ENCODE data around the gene PDE2A.

PDE2A gene

DNA sequence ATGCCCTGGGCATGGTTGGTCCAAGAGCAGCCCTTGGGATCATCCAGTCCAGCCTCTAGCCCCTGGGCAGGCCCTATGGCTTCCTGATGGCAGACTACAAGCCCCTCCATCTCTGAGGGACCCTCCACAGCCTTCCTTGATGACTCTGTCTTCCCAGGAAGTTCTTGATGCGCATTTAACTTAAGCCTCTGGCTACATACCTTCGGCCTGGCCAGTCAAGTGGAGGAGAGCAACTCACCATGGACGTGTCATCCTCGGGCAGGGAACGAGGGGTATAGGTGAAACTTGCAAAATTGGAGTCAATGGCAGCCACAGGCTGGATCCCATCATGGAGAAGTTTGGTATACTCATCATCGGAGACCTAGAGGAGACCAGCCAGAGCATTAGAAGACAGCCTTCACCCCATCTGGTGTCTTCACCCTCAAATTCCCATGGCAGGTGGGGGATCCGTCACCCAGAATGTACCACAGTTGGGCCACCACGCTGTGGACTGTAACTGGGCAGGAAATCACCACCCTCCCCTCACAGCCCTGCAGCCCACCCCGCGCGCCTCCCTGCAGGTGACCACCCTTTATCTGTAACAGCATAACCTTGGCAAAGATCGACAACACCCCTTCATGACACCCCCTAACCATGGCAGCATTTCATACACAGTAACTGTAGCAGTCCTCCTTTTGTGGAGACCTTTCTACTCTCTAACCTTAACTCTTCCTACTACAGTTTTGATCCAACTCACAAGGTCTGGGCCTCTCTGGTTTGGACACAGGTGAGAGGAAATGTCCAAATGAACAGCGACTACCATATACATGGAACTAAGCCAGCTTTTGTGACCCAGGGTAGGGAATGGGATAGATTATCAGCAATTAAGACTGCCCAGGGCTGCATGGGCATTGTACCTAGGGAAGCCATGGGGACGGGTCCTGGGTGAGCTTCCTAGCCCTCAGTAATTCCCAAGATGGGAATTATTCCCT lies 91.7 kb downstream of the PDE2A start:
- ATAC-seq (replicated peaks; ENCODE audit: extremely low read depth, poor library complexity, severe bottlenecking) (no peak), DNase-seq (ENCODE audit: low spot score in 2 of 2) (no peak)
- Mint-ChIP-seq H3K27ac (ENCODE audit: low read depth) (no peak overlapping the region), H3K4me1 (peaks cover 24% of the 10 kb centered on the region), H3K9me3 (no peaks in the 10 kb centered on the region), H3K4me3 (no peak overlapping the region), H3K36me3 (ENCODE audit: insufficient read depth) (no peaks in the 10 kb centered on the region), H3K27me3 (no peaks in the 10 kb centered on the region)

DNA sequence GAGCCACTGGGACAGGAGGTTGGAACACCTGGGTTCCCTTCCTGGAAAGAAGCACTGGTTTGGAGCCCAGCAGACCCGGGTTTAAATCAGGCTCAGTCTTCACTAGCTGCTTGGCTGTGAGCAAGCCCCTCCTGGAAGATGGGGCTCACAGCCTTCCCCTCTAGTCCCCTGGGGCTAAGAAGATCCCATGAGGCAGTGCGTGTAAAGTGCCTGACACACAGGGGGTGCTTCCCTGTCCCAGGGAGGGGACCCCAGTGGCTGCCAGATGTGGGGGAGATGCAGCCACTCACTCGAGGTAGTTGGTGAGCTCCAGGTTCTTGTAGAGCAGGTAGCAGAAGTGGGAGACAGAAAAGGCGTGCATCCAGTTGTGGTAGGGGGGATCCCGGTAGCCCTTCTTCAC lies 93.2 kb downstream of the PDE2A start:
- no peaks in the 10 kb centered on the region for H3K9me3 Mint-ChIP-seq
- DNase-seq (ENCODE audit: low spot score in 2 of 2) (no peak), ATAC-seq (replicated peaks; ENCODE audit: extremely low read depth, poor library complexity, severe bottlenecking) (no peak)
- no peak overlapping the region for H3K27ac Mint-ChIP-seq (ENCODE audit: low read depth)
- peaks cover 18% of the 10 kb centered on the region for H3K4me1 Mint-ChIP-seq
- no peaks in the 10 kb centered on the region for H3K27me3 Mint-ChIP-seq
- H3K4me3 Mint-ChIP-seq, result no peak overlapping the region
- H3K36me3 Mint-ChIP-seq (ENCODE audit: insufficient read depth), result no peaks in the 10 kb centered on the region

DNA sequence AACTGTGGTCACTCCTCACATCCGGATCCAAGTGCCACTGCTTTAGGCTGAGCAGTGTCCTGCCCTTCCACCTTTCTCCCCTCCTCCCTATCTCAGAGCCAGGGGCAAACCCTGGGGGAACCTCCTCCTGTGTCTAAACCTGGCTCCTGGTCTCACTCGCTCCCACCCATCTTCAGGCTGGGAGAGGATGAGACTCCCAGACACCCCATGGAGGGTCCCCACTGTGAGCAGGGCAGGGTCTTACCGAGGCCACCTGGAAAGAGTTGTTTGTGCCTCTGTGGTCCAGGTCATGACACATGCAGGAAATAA lies 93.6 kb downstream of the PDE2A start:
- no peak for DNase-seq (ENCODE audit: low spot score in 2 of 2)
- Mint-ChIP-seq H3K27ac (ENCODE audit: low read depth) (no peak overlapping the region), H3K27me3 (no peaks in the 10 kb centered on the region), H3K36me3 (ENCODE audit: insufficient read depth) (no peaks in the 10 kb centered on the region), H3K4me1 (peaks cover 14% of the 10 kb centered on the region), H3K4me3 (no peak overlapping the region), H3K9me3 (no peaks in the 10 kb centered on the region)
- no peak for ATAC-seq (replicated peaks; ENCODE audit: extremely low read depth, poor library complexity, severe bottlenecking)

DNA sequence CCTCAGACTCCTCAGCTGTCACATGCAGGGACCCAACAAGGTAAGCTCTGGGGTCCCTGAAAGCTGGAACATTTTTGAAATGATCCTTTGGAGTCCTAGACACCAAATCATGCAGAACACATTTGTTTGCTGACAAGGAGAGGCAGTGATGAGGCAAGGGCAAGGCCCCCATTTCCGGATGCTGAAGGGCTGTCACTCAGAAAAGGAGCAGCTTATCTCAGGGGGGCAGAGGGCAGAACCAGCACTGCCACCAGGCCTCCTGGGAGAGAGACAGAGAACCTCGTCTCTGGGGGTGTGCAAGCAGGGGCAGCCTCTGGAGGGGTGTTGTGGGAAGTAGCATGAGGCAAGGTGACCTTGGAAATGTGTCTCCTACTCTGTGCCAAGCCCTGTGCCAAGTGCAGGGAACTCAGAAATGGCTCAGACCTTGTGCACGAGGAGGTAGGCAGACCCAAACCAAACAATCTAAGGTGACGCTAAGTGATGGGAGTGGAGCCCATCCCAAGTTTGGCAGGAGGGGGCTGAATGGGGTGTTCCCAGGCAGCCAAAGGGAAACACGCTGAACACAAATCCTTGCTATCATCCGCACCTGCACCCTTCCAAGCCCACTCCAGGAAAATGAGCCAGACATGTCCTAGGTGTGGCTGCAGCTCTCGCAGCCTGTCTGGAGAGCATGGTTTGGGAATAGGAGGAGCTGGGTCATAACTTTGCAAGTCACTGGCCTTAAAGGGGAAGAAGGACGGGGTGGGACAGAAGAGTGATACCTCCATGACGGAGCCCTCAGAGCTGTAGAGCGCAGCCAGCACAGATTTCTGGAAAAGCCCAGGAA lies 94.2 kb downstream of the PDE2A start:
- no peak overlapping the region for H3K27ac Mint-ChIP-seq (ENCODE audit: low read depth)
- DNase-seq (ENCODE audit: low spot score in 2 of 2) (no peak), ATAC-seq (replicated peaks; ENCODE audit: extremely low read depth, poor library complexity, severe bottlenecking) (no peak)
- H3K27me3 Mint-ChIP-seq, result peaks cover 2% of the 10 kb centered on the region
- H3K36me3 Mint-ChIP-seq (ENCODE audit: insufficient read depth), result no peaks in the 10 kb centered on the region
- H3K4me1 Mint-ChIP-seq, result peaks cover 8% of the 10 kb centered on the region
- H3K9me3 Mint-ChIP-seq, result no peaks in the 10 kb centered on the region
- H3K4me3 Mint-ChIP-seq, result no peak overlapping the region

DNA sequence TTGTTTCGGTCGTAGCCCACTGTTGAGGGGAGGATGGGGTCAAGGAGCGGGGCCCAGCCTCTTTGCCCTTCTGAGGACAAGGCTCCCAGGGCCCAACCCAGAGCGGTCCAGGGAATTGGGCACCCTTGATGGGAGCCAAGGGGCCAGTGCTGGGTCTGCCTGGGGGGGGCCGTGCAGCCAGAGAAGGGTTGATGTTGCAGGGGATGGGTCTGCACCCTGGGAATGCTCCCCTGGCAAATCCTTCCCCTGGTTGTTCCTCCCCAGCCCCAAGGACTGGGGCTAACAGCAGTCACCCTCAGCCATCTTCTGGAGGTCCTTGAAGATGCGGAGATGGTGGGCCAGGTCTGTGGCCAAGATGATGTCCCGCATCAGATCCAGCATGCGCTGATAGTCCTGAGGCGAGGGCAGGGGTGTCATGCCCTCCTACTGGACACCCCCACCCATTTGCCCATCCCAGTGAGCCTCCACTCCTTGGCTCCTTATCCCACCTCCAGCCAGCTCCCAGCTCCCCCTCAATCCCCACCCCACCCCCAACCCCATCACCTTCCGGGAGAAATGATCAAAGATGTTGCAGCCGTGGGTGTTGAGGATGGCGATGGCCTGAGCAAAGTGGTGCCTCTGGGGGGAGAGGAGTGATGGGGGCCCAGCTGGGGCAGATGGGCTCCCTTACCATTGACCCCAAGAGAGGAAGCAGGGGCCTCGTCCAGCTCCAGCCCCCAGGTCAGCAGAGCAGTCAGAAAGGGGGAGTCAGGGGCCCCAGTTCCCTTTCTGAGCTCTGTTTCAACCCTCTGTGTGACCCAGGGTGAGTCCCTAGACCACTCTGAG lies 95.0 kb downstream of the PDE2A start:
- no peak overlapping the region for H3K27ac Mint-ChIP-seq (ENCODE audit: low read depth)
- DNase-seq (ENCODE audit: low spot score in 2 of 2) (no peak), ATAC-seq (replicated peaks; ENCODE audit: extremely low read depth, poor library complexity, severe bottlenecking) (no peak)

DNA sequence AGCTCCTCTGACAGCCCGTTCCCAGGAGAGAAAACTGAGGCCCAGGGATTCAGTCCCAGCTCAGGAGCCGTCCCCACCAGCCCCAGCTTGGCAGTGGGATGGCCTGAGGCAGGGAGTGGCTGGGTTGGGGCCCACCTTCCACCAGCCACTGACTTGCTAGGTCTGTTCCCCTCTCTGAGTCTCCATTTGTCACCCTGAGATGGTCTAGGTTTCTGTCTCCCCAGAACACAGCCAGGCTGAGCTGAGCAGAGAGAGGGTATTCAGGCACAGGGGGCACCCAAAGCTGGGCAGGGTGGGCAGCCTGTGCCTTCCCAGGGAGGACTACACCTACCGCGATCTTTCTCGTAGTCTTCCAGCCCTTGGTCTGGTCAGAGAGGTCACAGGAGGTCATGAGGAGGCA lies 95.7 kb downstream of the PDE2A start:
- no peak for ATAC-seq (replicated peaks; ENCODE audit: extremely low read depth, poor library complexity, severe bottlenecking)
- Mint-ChIP-seq H3K4me1 (peaks cover 12% of the 10 kb centered on the region), H3K27me3 (peaks cover 16% of the 10 kb centered on the region), H3K4me3 (no peak overlapping the region), H3K36me3 (ENCODE audit: insufficient read depth) (no peaks in the 10 kb centered on the region), H3K9me3 (no peaks in the 10 kb centered on the region), H3K27ac (ENCODE audit: low read depth) (no peak overlapping the region)
- no peak for DNase-seq (ENCODE audit: low spot score in 2 of 2)

More for the DNA sequence above, 95.0 kb downstream of the PDE2A start:
- Mint-ChIP-seq H3K4me1 (peaks cover 6% of the 10 kb centered on the region), H3K4me3 (no peak overlapping the region), H3K9me3 (no peaks in the 10 kb centered on the region), H3K27me3 (peaks cover 10% of the 10 kb centered on the region), H3K36me3 (ENCODE audit: insufficient read depth) (no peaks in the 10 kb centered on the region)

DNA sequence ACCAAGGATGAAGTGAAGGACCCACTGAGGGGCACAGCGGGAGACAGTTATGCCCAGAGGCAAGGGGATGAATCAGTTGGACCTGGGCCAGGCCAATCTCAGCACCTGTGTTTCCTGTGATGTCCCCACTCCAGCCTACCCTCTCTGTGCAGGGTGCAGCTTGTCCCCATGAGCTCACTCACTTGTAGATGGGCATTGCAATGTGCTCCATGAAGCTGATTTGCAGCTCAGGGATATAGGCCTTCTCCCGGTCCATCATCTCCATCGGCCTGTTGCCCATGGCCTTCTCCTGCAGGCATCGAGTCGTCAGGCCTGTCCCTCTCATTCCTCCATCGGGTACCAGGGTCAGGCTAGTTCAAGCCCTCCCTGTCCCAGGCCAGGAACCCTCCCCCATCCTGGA lies 96.2 kb downstream of the PDE2A start:
- ATAC-seq (replicated peaks; ENCODE audit: extremely low read depth, poor library complexity, severe bottlenecking), result no peak
- Mint-ChIP-seq H3K27ac (ENCODE audit: low read depth) (no peak overlapping the region), H3K27me3 (peaks cover 18% of the 10 kb centered on the region), H3K4me3 (no peak overlapping the region), H3K36me3 (ENCODE audit: insufficient read depth) (no peaks in the 10 kb centered on the region), H3K4me1 (peaks cover 17% of the 10 kb centered on the region), H3K9me3 (no peaks in the 10 kb centered on the region)
- no peak for DNase-seq (ENCODE audit: low spot score in 2 of 2)

DNA sequence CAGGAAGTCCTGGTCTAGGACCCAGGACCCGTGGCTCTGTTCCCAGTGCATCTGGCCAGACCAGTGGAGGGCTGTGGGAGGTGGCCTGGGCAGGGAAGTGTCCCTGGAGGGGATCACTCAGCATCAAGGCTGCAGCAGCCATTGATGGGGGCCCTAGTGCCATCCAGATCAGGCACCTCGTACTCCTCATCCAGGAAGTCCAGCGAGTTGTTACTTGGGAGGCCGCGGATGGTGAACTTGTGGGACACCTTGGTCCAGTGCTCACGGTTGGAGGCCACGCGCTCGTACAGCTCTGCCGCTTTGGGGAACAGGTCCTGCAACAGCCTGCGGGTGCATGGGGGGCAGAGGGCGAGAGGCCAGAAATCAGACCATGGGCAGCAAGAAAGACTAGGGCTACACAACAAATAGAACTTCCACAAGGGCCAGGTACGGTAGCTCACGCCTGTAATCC lies 96.9 kb downstream of the PDE2A start:
- no peak for DNase-seq (ENCODE audit: low spot score in 2 of 2)
- no peaks in the 10 kb centered on the region for H3K9me3 Mint-ChIP-seq
- H3K27me3 Mint-ChIP-seq, result peaks cover 18% of the 10 kb centered on the region
- H3K4me3 Mint-ChIP-seq, result no peak overlapping the region
- H3K4me1 Mint-ChIP-seq, result peaks cover 17% of the 10 kb centered on the region
- ATAC-seq (replicated peaks; ENCODE audit: extremely low read depth, poor library complexity, severe bottlenecking), result no peak
- H3K36me3 Mint-ChIP-seq (ENCODE audit: insufficient read depth), result no peaks in the 10 kb centered on the region
- H3K27ac Mint-ChIP-seq (ENCODE audit: low read depth), result no peak overlapping the region

DNA sequence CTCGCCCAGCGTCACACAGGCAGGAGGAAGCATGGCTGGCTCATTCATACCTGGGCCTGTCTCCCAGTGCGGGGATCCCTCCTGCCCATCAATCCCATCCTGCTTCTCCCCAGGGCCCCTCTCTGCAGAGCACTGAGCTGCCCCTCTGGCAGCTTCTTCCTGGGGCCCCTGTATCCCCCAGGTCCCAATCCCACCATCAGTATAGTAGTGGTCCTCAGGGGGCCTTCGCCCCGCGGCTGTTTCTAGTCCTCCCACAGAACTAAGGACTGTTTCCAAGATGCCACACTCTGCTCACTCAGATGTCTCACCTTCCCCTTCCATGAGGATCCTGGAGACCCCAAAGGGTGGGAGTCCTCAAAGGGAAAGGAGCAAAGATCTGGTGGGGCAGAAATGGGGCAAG lies 97.6 kb downstream of the PDE2A start:
- peaks cover 18% of the 10 kb centered on the region for H3K27me3 Mint-ChIP-seq
- ATAC-seq (replicated peaks; ENCODE audit: extremely low read depth, poor library complexity, severe bottlenecking), result no peak

DNA sequence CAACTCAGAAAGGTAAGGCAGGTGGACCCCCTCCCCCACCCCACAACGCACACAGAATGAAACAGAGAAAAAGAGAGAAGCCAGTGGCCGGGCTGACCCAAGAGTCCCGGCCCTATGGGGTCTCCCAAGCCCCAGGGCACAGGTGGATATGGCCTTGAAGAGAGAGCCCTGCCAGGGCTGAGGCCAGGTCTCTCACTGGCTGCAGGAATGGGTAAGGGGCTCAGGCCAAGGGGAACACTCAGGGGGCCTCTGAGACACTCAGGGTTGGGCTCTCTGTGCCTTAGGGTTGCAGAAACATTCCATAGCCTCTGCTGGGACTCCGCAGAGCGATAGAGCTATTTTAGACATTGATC lies 98.0 kb downstream of the PDE2A start:
- no peak overlapping the region for H3K27ac Mint-ChIP-seq (ENCODE audit: low read depth)
- no peaks in the 10 kb centered on the region for H3K36me3 Mint-ChIP-seq (ENCODE audit: insufficient read depth)

More for the DNA sequence above, 97.6 kb downstream of the PDE2A start:
- H3K4me1 Mint-ChIP-seq, result peaks cover 17% of the 10 kb centered on the region
- no peaks in the 10 kb centered on the region for H3K36me3 Mint-ChIP-seq (ENCODE audit: insufficient read depth)
- no peak overlapping the region for H3K27ac Mint-ChIP-seq (ENCODE audit: low read depth)
- no peaks in the 10 kb centered on the region for H3K9me3 Mint-ChIP-seq
- no peak for DNase-seq (ENCODE audit: low spot score in 2 of 2)
- H3K4me3 Mint-ChIP-seq, result no peak overlapping the region

DNA sequence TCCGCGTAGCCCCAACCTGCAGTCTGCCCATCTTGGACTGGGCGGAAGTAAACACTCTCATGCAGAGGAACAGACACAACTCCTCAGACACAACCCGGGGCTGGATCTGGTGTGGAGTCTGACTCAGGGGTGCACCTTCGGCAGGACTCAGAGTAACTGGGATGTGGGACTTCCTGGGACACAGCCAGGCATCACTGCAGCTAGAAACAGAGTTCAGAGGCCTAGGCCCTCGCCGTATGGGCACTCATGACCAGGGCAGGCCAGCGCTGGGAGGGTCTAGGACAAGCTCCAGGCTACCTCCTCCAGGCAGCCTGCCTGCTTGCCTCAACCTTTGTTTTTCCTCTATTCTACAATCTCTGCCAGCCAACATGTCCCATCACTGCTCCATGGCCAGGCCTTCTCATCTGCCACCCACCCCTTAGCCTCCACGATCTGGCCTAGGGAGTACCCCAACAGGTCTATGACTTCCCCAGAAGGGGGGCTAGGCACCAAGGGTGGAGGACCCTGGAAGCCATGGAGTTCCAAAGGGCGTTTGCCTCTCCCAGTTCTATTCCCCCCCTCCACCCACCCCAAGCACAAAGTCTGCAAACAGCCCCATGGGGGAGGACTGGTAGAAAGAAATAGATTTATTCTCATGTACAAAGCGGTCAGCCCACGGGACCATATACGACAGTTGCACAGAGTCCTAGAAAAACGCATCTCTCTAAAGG lies 98.5 kb downstream of the PDE2A start:
- Mint-ChIP-seq H3K27ac (ENCODE audit: low read depth) (no peak overlapping the region), H3K36me3 (ENCODE audit: insufficient read depth) (no peaks in the 10 kb centered on the region), H3K9me3 (no peaks in the 10 kb centered on the region), H3K4me1 (peaks cover 25% of the 10 kb centered on the region), H3K4me3 (no peak overlapping the region), H3K27me3 (peaks cover 18% of the 10 kb centered on the region)
- no peak for DNase-seq (ENCODE audit: low spot score in 2 of 2)
- ATAC-seq (replicated peaks; ENCODE audit: extremely low read depth, poor library complexity, severe bottlenecking), result no peak

More for the DNA sequence above, 98.0 kb downstream of the PDE2A start:
- Mint-ChIP-seq H3K4me1 (peaks cover 20% of the 10 kb centered on the region), H3K9me3 (no peaks in the 10 kb centered on the region), H3K27me3 (peaks cover 18% of the 10 kb centered on the region), H3K4me3 (no peak overlapping the region)
- DNase-seq (ENCODE audit: low spot score in 2 of 2) (no peak), ATAC-seq (replicated peaks; ENCODE audit: extremely low read depth, poor library complexity, severe bottlenecking) (no peak)

Data from central memory CD8-positive, alpha-beta T cell (primary cell).